HG03095 (cell line): ENCODE measurements around the gene TUBB4A.

ENCODE experiments used
- ATAC-seq: cut with Tn5 transposase; IDR thresholded peaks from one replicate; pipeline ENCODE4 v1.9.1; 2021; ENCODE audit warnings: moderate library complexity; ENCODE audit not compliant: unreplicated experiment

TUBB4A gene

DNA sequence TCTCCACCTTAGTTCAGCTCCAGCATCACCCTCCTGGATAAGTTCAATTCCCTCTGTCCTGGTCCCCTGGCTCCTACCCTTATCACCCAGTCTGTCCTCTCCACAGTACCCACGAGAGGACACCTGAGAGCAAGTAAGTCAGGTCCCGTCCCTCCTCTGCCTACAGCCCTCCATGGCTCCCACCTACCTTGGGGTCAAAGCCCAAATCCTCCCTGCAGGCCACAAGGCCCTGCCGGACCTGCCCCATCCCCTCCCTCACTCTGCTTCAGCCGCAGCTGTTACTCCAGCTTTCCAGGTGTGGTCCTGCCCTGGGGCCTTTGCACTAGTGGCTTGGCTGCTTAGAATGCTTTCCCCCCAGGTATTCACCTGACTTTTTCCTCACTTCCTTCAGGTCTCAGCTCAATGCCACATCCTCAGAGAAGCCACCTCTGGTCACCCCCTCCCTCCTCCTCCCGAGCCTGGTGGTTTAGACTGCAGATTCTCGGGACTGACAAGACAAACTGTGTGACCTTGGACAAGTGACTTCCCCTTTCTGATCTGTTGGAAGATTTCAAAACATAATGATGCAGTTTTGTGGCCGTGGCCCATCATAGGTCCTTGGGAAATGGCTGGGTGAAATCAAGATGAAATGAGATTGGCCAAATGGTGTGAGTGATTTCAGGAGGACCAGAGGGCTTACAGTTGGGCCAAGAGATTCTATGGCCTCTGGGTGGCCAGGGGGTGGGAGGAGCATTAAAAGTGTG lies 3.6 kb downstream of the TUBB4A start:
- ATAC-seq: no peak

DNA sequence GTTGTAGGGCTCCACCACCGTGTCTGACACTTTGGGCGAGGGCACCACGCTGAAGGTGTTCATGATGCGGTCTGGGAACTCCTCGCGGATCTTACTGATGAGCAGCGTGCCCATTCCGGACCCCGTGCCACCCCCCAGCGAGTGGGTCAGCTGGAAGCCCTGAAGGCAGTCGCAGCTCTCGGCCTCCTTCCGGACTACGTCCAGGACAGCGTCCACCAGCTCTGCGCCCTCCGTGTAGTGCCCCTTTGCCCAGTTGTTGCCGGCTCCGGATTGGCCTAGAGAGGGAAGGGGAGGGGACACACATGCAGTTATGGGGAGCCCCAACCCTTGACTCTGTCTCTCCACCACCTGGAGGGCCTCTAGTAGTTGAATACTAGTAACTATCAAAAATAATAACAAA lies 6.2 kb downstream of the TUBB4A start:
- no peak for ATAC-seq

DNA sequence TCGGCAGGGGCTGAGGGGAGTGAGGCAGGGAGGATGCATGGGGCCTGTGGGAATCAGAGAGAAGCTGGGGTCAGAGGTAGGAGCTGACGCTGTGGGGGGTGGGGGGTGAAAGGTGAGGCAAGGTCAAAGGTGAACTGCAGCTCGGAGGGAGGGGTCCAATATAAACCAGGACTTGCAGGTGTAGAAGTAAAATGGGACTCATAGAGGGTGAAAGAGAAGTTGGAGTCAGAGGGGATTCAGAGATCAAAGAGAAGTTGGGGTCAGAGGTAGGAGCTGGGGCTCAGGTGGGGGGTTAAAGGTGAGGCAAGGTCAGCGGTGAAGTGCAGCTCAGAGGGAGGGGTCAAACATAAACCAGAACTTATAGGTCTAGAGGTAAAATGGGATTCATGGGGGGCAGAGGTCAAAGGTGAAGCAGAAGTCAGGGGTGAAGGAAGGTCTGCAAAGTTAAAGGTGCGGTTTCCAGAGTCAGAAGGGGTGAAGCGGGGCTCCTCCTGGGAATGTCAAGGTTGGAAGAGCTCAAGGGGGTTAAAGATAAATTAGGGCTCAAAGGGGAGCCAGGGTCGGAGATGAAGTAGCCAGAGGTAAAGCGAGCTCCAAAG lies 7.6 kb downstream of the TUBB4A start:
- ATAC-seq: no peak

DNA sequence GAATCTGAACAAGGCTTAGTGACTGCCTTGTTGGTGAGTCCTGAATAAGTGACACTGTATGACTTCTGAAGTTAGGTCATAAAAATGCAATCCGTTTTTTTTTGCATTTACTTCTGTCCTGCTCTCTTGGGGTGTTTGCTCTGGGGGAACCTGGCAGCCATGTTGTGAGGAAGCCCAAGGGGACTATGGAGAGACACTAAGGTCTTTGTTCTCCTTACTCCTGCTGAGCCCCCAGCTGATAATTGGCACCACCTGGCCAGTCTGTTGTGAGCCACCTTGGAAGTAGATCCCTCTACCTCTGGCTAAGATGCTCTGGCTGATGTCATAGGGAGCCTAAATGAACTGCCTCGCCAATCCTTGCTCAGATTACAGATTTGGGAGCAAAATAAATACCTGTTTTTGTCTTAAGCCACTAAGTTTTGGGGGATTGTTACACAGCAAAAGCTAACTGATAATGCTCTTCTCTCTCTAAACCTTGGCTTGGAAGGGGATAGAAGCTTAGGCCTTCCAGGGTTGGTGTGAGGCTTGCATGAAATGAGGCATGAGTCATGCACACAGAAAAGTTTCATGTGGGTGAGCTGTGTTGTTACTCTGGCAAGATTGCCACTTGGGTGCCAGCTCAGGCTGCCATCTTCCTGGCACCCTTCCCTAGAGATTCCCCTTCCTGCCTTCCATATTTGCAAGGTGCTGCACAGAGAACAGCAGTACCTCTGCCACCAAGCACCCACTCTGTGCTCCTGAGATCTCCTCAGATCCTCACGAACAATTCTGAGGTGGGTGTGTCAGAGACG lies 10.1 kb downstream of the TUBB4A start:
- ATAC-seq: no peak

DNA sequence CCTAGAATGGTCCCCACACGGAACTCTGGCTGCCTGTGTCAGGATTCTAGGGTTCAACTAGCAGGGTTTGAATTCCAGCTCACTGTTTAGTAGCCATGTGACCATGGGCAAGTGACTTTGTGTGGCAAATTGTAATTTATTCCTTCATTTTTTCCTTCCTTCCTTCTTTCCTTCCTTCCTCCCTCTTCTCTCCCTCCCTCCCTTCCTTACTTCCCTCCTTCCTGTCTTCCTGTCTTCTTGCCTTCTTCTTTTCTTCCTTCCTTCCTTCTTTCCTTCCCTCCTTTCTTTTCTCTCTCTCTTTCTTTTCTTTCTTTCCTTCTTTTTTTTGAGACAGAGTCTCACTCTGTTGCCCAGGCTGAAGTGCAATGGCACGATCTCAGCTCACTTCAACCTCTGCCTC lies 12.0 kb downstream of the TUBB4A start:
- ATAC-seq: no peak

DNA sequence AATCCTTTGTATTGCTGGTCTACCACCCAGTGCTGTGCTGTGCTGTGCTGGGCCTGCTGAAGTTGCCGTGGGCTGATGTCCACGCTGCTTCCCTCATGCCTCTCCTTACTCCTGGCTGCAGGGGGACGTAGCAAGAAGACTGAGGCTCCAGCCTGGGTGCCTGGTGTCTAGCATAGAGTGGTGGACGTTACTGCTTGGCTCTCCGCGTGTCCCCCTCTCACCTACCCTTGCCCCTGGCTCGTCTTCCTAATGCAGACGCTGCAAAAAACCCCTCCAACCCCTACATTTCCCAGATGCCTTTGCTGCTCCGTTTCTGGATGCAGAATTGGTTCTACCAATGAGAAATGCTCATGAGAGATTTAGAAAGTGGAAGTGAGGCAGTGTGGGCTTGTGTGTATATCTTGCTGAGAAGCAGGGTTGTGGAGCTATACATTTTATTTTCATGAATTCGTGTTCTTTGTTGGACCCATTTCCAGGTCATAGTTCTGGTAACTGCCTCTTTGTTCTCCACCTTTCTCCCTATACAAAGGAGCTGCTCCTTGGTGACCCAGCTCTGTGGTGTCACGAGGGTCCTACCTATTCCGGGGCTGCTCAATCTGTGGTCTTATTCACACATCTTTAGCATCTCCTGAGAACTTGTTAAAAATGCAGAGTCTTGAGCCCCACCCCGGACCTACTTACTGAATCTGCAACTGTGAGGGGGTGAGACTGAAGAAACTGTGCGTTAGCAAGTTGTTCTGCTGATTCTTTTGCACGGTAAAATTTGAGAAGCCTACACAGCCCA lies 12.6 kb downstream of the TUBB4A start:
- ATAC-seq: peak; percentile 65

DNA sequence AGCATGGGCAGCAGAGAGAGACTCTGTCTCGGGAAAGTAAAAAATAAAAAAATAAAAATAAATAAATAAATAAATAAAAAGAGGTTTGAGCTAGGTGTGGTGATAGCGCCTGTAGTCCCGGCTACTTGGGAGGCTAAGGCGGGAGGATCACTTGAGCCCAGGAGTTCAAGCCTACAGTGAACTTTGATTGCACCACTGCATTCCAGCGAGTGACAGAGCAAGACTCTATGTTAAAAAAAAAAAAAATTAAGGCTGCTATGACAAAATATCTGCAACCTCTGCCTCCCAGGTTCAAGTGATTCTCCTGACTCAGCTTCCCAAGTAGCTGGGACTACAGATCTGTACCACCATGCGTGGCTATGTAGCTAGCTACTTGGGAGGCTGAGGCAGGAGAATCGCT lies 17.3 kb downstream of the TUBB4A start:
- no peak for ATAC-seq

DNA sequence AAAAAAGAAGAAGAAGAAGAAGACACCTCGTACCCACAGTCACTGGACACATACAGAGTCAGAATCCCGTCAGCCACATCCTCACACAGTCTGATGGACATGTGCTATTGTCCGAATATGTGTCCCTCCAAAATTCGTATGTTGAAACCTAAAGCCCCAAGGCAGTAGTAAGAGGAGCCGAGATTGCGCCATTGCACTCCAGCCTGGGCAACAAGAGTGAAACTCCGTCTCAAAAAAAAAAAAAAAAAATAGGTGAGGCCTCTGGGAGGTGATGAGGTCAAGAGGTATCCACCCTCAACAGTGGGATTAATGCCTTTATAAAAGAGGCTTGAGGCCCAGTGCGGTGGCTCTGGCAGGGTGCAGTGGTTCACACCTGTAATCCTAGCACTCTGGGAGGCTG lies 17.9 kb downstream of the TUBB4A start:
- no peak for ATAC-seq

DNA sequence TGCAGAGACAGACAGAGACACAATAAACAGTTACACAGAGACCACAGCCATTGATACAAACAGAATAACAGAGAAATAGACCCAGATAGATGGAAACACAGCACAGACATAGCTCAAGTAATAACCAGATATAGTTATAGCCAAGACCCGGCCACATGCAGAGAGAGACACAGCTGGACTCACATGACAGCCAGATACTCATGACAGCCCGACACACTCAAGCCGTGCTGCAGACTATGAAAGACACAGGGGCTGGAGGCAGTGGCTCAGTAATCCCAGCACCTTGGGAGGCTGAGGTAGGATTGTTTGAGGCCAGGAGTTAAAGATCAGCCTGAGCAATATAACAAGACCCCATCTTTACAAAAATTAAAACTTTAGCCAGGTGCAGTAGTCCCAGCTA lies 18.9 kb downstream of the TUBB4A start:
- no peak for ATAC-seq

DNA sequence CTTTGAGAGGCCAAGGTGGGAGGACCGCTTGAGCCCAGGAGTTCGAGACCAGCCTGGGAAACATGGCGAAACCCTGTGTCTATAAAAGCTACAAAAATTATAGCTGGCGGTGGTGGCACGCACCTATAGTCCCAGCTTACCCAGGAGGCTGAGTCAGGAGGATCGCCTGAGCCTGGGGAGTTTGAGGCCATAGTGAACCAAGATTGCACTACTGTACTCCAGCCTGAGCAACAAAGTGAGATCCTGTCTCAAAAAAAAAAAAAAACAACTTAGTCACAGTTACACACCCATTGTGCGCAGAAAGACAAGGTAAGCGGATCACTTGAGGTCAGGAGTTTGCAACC lies 19.8 kb downstream of the TUBB4A start:
- no peak for ATAC-seq

DNA sequence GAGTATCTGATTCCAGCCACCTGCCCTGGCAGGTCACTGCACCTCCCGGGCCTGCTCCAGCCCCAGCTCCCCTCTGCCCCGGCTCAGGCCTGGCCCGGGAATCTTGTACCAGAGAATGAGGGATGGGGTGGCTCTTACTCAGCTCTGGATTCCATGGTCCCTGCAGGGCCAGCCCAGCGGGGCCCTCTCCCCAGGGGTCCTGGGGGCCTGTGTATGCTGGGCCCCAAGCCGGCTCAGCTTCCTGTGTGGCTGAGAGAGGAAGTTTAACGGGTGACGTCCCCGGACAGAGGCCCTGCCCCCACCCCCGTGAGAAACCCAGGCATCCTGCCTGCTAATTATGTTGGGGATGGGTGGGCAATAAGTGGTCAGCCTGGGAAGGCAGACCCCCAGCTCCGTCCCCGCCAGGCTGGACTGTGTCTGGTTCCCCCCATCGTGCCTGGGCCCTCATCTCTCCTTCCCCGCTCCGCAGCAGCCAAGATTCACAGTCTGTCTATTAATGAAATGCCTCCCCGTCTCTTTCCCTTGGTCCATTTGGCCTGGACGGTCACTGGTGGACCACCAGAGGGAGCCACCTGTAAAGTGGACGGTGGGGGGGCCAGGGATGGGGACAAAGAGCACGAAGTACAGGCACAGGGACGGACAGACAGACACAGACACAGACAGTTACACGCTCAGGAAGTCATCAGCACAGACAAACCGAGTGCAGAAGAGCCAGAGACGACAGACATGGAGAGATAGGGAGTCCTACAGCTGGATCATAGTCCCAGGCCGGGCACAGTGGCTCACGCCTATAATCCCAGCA lies 20.4 kb downstream of the TUBB4A start, which contains the start of gene DENND1C:
DENND1C (minus strand) TSS at position 247 of the 802 bp plus-strand sequence; CDS start at position 155, 92 bp downstream.
- ATAC-seq: peak; percentile 50

DNA sequence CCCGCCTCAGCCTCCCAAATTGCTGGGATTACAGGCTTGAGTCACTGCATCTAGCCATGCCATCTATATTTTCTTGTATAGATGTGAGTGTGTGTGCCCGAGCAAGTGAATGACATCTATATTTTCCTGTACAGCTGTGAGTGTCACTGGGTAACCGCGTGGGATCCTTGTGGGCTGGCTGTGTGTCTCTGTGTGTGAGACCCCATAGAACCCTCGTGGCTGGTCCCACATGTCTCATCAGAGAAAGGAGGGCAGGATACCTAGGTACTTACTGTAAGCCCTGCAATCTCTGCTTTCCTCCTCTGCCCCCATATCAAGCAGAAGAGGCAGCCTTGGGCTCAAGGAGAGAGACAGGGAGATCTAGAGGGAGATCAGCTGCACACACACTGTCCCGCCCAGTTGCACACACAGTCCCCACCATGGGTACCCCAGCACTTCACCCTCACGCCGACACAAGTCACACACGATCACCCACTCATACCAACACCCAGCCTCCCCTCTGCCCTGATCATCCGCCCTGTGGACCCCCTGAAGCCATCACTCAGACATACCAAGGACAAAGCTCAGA lies 21.2 kb downstream of the TUBB4A start:
- peak; percentile 16 for ATAC-seq

DNA sequence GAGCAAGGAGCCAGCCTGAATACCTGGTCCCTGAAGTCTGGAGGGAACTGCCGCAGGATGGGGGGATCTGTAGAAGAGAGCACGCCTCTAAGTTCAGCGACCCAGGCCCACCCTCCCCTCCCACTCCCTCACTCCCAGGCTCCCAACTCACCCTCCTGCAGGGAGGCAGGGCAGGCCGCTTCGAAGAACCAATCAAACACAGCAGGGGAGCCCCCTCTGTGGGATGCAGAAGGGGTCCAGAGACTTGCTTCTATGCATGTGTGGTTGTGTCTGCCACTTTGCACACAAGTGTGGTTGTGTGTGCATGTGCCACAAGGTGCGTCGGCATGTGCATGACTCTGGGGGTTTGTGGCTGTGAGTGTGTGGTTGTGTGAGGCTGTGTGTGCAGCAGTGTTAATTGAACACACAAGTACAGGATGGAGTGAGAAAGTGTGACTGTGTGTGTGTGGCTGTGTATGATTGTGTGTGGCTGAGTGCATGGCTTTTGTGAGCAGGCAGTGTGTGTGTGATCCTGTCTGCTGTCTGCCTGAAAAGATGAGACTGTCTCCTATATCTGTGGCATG lies 22.2 kb downstream of the TUBB4A start:
- no peak for ATAC-seq

DNA sequence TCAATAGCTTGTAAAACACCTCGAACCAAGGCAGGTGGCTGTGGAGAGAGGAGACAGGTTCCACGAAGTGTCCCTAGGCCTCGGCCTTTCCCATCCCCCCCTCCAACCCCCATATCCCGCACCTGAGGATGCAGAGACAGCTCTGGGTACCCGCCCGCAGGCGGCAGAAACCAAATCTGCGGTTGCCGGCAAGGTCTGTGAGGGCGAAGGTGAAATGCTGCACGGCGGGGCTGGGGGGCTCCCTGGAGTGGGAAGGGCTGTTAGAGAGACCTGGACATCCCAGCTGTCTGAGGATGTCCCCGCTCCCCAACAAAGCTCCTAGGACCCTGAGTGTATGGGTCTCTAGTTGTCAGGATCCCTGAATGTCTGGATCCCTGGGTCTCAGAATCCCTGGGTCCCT lies 23.3 kb downstream of the TUBB4A start:
- ATAC-seq: no peak

DNA sequence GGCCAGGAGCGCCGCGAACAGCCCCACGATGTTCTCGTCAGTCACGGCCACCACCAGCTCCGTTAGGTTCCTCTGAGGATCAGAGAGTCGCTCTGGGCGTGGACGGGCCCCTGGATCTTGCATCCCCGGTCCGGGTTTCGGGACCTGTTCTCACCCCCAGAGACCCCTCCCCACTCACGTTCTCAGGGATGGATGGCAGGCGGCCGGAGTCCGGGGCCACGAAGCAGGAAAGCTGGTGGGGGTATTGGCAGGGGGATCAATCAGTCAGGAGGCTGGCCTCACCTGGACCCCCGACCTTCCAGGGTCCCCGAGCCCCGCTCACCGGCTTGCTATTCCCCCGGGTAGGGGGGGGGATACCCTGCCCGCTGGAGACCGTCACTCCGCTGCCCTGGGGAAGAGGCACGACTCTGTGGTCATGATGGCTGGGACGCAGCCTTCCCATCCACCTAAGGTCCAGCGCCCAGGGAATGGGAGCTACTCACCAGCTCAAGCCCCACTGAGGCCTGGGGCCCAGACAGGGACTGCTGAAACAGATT lies 25.1 kb downstream of the TUBB4A start:
- no peak for ATAC-seq

DNA sequence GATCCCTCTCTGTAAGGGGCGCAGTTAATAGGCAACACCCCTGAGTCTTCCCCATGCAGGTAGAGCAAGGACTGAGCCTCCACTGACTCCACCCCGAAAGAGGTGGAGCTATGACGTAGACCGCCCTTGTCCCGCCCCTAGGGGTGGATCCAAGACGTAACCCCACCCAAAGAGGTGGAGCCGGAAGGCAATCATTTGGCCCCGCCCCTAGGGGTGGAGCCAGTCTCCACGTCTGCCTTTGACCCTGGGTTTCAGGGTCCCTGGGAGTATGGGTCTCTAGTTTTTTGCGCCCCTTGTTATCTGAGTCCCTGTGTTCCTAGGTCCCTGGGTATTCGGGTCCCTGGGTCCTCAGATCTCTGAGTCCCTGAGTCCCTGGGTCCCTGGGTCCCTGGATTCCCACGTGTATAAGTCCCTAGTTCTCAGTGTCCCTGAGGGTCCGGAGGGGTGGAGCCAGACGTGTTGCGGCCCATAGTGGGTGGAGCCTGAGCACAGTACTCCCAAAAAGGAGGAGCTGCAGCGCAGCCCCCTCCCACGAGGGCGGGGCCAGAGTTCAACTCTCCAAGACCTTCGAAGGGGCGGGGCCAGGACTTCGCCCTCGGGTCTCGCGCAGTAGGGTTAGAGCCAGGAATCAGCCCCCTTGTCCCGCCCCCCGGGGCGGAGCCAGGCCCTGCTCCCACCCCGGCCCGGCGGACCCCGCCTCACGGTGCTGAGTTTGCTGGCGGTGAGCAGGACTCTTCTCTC lies 25.8 kb downstream of the TUBB4A start:
- ATAC-seq: no peak

DNA sequence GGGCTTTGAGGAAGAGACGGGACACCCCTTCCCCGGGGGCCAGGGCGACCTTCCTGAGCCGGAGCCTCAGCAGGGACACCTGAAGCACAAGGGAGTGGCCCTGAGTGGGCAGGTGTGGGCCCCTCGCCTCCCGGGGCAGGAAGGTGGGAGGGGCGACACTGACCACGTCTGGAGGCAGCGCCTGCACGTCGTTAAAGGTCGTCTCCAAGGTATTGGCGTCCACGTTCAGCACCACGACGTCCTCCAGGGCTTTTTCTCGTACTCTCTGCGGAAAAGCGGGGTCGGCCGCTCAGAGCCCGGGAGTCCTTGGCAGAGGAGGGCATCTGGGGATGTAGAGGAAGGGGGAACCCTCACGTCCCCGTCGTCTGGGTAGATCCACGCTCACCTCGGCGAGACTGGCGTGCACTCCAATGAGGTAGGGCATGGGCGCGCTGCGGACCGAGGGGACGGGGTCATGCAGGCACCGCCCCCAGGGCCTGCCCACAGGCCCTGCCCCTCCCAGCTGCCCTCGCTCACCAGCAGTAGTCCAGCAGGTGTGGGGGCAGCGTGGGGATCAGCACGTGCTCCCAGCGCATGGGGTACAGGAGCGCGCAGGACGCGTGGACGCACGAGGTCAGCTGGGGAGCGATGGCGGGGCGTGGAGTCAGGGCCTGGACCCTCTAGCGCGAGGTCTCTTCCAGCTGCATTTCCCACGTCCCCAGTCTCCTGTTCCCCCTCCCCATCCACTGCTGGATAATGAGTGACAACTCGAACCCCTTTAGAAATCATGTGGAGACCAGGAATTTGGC lies 26.6 kb downstream of the TUBB4A start:
- ATAC-seq: no peak

DNA sequence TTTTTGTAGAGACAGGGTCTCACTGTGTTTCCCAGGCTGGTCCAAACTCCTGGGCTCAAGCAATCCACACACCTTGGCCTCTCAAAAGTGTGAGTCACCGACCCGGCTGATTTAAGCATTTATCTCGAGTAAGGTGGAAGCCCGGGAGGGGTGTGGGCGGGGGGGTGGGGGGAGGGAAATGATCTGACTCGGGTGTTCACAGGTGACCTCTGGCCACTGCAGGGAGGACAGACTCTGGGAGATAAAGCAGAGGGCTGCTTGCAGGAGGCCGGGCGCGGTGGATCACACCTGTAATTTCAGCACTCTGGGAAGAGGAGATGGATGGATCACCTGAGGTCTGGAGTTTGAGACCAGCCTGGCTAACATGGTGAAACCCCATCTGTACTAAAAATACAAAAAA lies 28.5 kb downstream of the TUBB4A start:
- no peak for ATAC-seq
